HG02870 (cell line): ENCODE data around the gene RNF223.
"Not testable (repeated sequence)": the region's sequence is repeated elsewhere in the genome, so short reads cannot be mapped to it uniquely, and the experiment has no call there.

Experiments used
- ATAC-seq: cut with Tn5 transposase; IDR thresholded peaks from one replicate; pipeline ENCODE4 v1.9.1; 2021; ENCODE audit warnings: mild to moderate bottlenecking, moderate library complexity; ENCODE audit not compliant: unreplicated experiment

The RNF223 gene

GRCh38 chr1:1061682-1062345 lies 12.3 kb downstream of the RNF223 start:
- ATAC-seq, result no peak

- ATAC-seq, result no peak
These were observed 13.7 kb downstream of the RNF223 start for GRCh38 chr1:1060281-1061000.

GRCh38 chr1:1059494-1060280 lies 14.4 kb downstream of the RNF223 start:
- ATAC-seq, result peak; percentile 51

- ATAC-seq, result peak; percentile 9
These were observed 15.1 kb downstream of the RNF223 start for GRCh38 chr1:1058921-1059493.

GRCh38 chr1:1058088-1058905 lies 15.8 kb downstream of the RNF223 start:
- no peak for ATAC-seq

GRCh38 chr1:1057769-1058087 lies 16.4 kb downstream of the RNF223 start:
- ATAC-seq, result not testable (repeated sequence)

- no peak for ATAC-seq
These were observed 18.0 kb downstream of the RNF223 start for GRCh38 chr1:1055841-1056736.

- no peak for ATAC-seq
These were observed 19.1 kb downstream of the RNF223 start for GRCh38 chr1:1054971-1055370.

GRCh38 chr1:1054099-1054700 lies 19.9 kb downstream of the RNF223 start:
- ATAC-seq, result no peak

GRCh38 chr1:1053682-1054081 lies 20.4 kb downstream of the RNF223 start:
- no peak for ATAC-seq

- ATAC-seq, result no peak
These were observed 21.1 kb downstream of the RNF223 start for GRCh38 chr1:1053022-1053421.

GRCh38 chr1:1052003-1052840 lies 21.9 kb downstream of the RNF223 start:
- no peak for ATAC-seq

- ATAC-seq, result no peak
These were observed 22.8 kb downstream of the RNF223 start for GRCh38 chr1:1051127-1051810.

- ATAC-seq, result no peak
These were observed 23.5 kb downstream of the RNF223 start for GRCh38 chr1:1050577-1051052.

GRCh38 chr1:1049318-1050165 lies 24.6 kb downstream of the RNF223 start:
- no peak for ATAC-seq

- no peak for ATAC-seq
These were observed 25.3 kb downstream of the RNF223 start for GRCh38 chr1:1048765-1049164.

GRCh38 chr1:1047963-1048362 lies 26.1 kb downstream of the RNF223 start:
- ATAC-seq, result no peak
